Small intestine (tissue), 7 donors: ENCODE results near the gene TTC24. TPM values are rescaled to one million over a fixed set of nuclear protein-coding genes. Genes with fewer than 3 reads are reported as not detected.

Source experiments
- DNase-seq, 2 donors: peaks; one replicate each; pipeline versions ENCODE4 v3.0.0 to v3.0.0-alpha.2; 2013
- FAIRE-seq: peaks from 2 replicates; lab custom pipeline; 2012; peaks lifted over from hg19 to GRCh38; lab: Jason Lieb, UNC
- H3K27ac ChIP-seq, 3 donors: one replicate each; pipeline ENCODE4 v1.5.1; 2013; ENCODE audit warnings: low read length in 2 of 3, mild to moderate bottlenecking in 2 of 3, control low read depth in 1 of 3, inconsistent platforms in 1 of 3, low read depth in 1 of 3, moderate library complexity in 1 of 3
- H3K27me3 ChIP-seq, 3 donors: one replicate each; pipeline ENCODE4 v1.6.1; 2013; ENCODE audit warnings: low read length in 3 of 3, inconsistent platforms in 1 of 3; ENCODE audit not compliant: control insufficient read depth in 3 of 3, insufficient read depth in 3 of 3
- H3K36me3 ChIP-seq, 3 donors: one replicate each; pipeline ENCODE4 v1.6.1; 2013; ENCODE audit warnings: low read length in 3 of 3, inconsistent platforms in 1 of 3, low read depth in 1 of 3, mild to moderate bottlenecking in 1 of 3, moderate library complexity in 1 of 3; ENCODE audit not compliant: control insufficient read depth in 3 of 3, insufficient read depth in 2 of 3
- H3K4me1 ChIP-seq, 3 donors: one replicate each; pipeline ENCODE4 v1.6.1; 2013; ENCODE audit warnings: low read length in 2 of 3, inconsistent platforms in 1 of 3, low read depth in 1 of 3, mild to moderate bottlenecking in 1 of 3, moderate library complexity in 1 of 3; ENCODE audit not compliant: control insufficient read depth in 3 of 3, insufficient read depth in 2 of 3
- H3K4me3 ChIP-seq, 3 donors: one replicate each; pipeline ENCODE4 v1.5.1; 2013; ENCODE audit warnings: low read length in 3 of 3, control low read depth in 1 of 3, inconsistent platforms in 1 of 3, low read depth in 1 of 3, mild to moderate bottlenecking in 1 of 3, moderate library complexity in 1 of 3
- H3K9me3 ChIP-seq, 2 donors: one replicate each; pipeline ENCODE4 v1.6.1; 2013; ENCODE audit warnings: low read depth in 1 of 2, low read length in 1 of 2; ENCODE audit not compliant: control insufficient read depth in 2 of 2, insufficient read depth in 1 of 2
- WGBS, 3 donors: extraction: QIAGEN DNeasy Blood & Tissue Kit; methylation state at CpG; one replicate each; pipeline ENCODE4 v1.1.7; 2013; 5-methylcytosine and 5-hydroxymethylcytosine counted together
- polyA plus RNA-seq, 4 donors: library from polyadenylated mRNA; stranded (reverse) in 3 of 4; unstranded in 1 of 4; fragments of 200-250 nt in 3 of 4; fragments of 120-200 nt in 1 of 4; gene quantifications; one replicate each; pipeline versions ENCODE4 v1.2.1 to v1.2.3, GENCODE V29; 2013
- donor health status: healthy with polysubstance abuse.
- donor health status: control.
- donor health status: control.
- donor health status: Bipolar disorder and iron deficiency.
- donor health status: healthy.

The TTC24 gene
- polyA plus RNA-seq, 4 donors = 0.18 to 0.19 TPM; not detected in 2

DNA sequence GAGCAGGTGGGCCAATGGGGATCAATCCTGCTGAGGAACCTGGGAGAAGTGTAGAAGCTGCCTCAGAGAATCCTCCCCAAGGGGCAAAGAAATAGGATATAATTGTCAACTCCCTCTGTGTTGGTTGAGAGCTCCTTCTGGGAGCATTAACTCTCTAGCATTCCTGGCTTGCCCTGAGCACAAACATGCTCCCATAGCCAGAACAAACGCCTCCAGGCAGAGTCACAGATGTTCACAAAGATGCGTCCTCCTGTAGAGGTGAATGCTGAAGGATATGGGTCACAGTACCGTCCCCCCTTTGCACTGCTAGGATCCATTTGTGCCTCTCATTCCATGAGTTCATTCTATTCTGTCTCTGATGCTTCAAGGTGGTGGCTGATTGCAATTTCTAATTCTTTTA lies 52.8 kb downstream of the TTC24 start:
- Histone ChIP-seq H3K4me3 (no peak overlapping the region), H3K4me1 (no peaks in the 10 kb centered on the region), H3K9me3 (no peaks in the 10 kb centered on the region), H3K36me3 (no peaks in the 10 kb centered on the region), H3K27me3 (peaks cover 0 to 60% (median 7%) of the 10 kb centered on the region in 3 donors), H3K27ac (no peak overlapping the region)
- no peak for FAIRE-seq
- no peak for DNase-seq
- WGBS, 3 donors = 52 to 65% (median 58%) methylated on average over 3 of the region's 3 CpGs

Other genes with a start within 250 kb of the TTC24 start
- 100 to 1,000 TPM; 113 to 187 (median 155) TPM for gene CCT3, start 241.4 kb upstream of the TTC24 start, polyA plus RNA-seq
- 1 to 10 TPM in 2 of 4 donors, under 1 TPM in 1, not detected in 1; 0.73 to 3.1 (median 1.0) TPM for gene TSACC, start 241.2 kb upstream of the TTC24 start, polyA plus RNA-seq
- 10 to 100 TPM in 1 of 4 donors, 1 to 10 TPM in 2, under 1 TPM in 1; 0.27 to 55.2 (median 2.7) TPM for gene RHBG, start 210.5 kb upstream of the TTC24 start, polyA plus RNA-seq
- 10 to 100 TPM in 2 of 4 donors, 1 to 10 TPM in 2; 5.8 to 23.7 (median 13.0) TPM for gene MEF2D, start 78.9 kb upstream of the TTC24 start, polyA plus RNA-seq
- 10 to 100 TPM in 2 of 4 donors, under 1 TPM in 2; 0.54 to 13.8 (median 7.3) TPM for gene IQGAP3, start 7.2 kb upstream of the TTC24 start, polyA plus RNA-seq
- gene NAXE, start 12.1 kb downstream of the TTC24 start, polyA plus RNA-seq = 100 to 1,000 TPM in 1 of 4 donors, 10 to 100 TPM in 3; 64.8 to 105 (median 94.3) TPM
- gene GPATCH4, start 21.8 kb downstream of the TTC24 start, polyA plus RNA-seq = 10 to 100 TPM in 3 of 4 donors, 1 to 10 TPM in 1; 8.9 to 31.0 (median 16.8) TPM
- gene HAPLN2, start 39.7 kb downstream of the TTC24 start, polyA plus RNA-seq = 10 to 100 TPM in 2 of 4 donors, under 1 TPM in 2; 0.22 to 25.9 (median 6.7) TPM
- gene BCAN, start 62.4 kb downstream of the TTC24 start, polyA plus RNA-seq = 1 to 10 TPM in 1 of 4 donors, under 1 TPM in 1, not detected in 2; 0.36 to 1.9 TPM
- gene NES, start 97.7 kb downstream of the TTC24 start, polyA plus RNA-seq = 10 to 100 TPM in 2 of 4 donors, 1 to 10 TPM in 1, under 1 TPM in 1; 0.22 to 17.9 (median 6.4) TPM
- 1 to 10 TPM in 2 of 4 donors, under 1 TPM in 2; 0.81 to 3.1 (median 1.4) TPM for gene CRABP2, start 125.9 kb downstream of the TTC24 start, polyA plus RNA-seq
- gene METTL25B, start 148.7 kb downstream of the TTC24 start, polyA plus RNA-seq = 10 to 100 TPM; 27.8 to 79.8 (median 49.4) TPM
- gene ISG20L2, start 149.0 kb downstream of the TTC24 start, polyA plus RNA-seq = 10 to 100 TPM; 12.5 to 34.5 (median 14.9) TPM
- 100 to 1,000 TPM in 1 of 4 donors, 10 to 100 TPM in 3; 57.7 to 102 (median 58.6) TPM for gene MRPL24, start 161.4 kb downstream of the TTC24 start, polyA plus RNA-seq
- 100 to 1,000 TPM; 244 to 308 (median 277) TPM for gene HDGF, start 172.0 kb downstream of the TTC24 start, polyA plus RNA-seq
- gene PRCC, start 187.8 kb downstream of the TTC24 start, polyA plus RNA-seq = 10 to 100 TPM; 45.2 to 56.7 (median 52.8) TPM
- gene SH2D2A, start 237.1 kb downstream of the TTC24 start, polyA plus RNA-seq = 1 to 10 TPM in 3 of 4 donors, under 1 TPM in 1; 0.89 to 3.7 (median 2.4) TPM